ENCODE results near the gene SETD2.

GRCh38 chr3:46968783-46969428 is 195.0 kb downstream of the SETD2 start:
- TF ChIP-seq POLR2A (IDR thresholded peaks at IDR 0.05; ENCODE audit: low read length) (no peak), GATA1 (IDR thresholded peaks at IDR 0.05; ENCODE audit: low read depth, low read length) (no peak)
